ENCODE measurements around the gene CEP89. TPM values are rescaled to one million over a fixed set of nuclear protein-coding genes. Genes with fewer than 3 reads are reported as not detected.
"Not testable (repeated sequence)": the region's sequence is repeated elsewhere in the genome, so short reads cannot be mapped to it uniquely, and the experiment has no call there.

CEP89 gene
- total and polyA plus RNA-seq, 4 experiments from 2014 or later, result 4.9 to 20.6 (median 17.8) TPM

- H3K4me3 ChIP-seq (ENCODE audit: low read length in 2 of 2); H3K9me3 ChIP-seq (ENCODE audit: control insufficient read depth in 1 of 2, low read length in 2 of 2); H3K4me1 ChIP-seq (ENCODE audit: insufficient read depth, low read length); CTCF ChIA-PET (ENCODE audit: partially characterized antibody); H3K9me3 Mint-ChIP-seq; H3K36me3 Mint-ChIP-seq; H3K4me3 Mint-ChIP-seq; H3K27ac ChIP-seq (ENCODE audit: low read depth, low read length); H3K36me3 ChIP-seq (ENCODE audit: insufficient read depth, low read length); intact Hi-C loops (cut with micrococcal nuclease); H3K27me3 Mint-ChIP-seq; POLR2A ChIA-PET (ENCODE audit: partially characterized antibody); H3K27me3 ChIP-seq (ENCODE audit: insufficient read depth, low read length); DNase-seq: not testable (repeated sequence)
- Mint-ChIP-seq H3K4me1 (peaks cover 3 to 25% (median 13%) of the 10 kb centered on the region in 4 donors), H3K27ac (peak overlapping the region in 1 of 7 donors; percentile 16)
Measured at GRCh38 chr19:32832825-32833224, 138.9 kb downstream of the CEP89 start.

GRCh38 chr19:32832094-32832493 lies 139.7 kb downstream of the CEP89 start:
- H3K27ac ChIP-seq (ENCODE audit: low read depth, low read length); H3K4me1 ChIP-seq (ENCODE audit: insufficient read depth, low read length); H3K27me3 Mint-ChIP-seq; H3K4me3 ChIP-seq (ENCODE audit: low read length in 2 of 2); CTCF ChIA-PET (ENCODE audit: partially characterized antibody); POLR2A ChIA-PET (ENCODE audit: partially characterized antibody); H3K27me3 ChIP-seq (ENCODE audit: insufficient read depth, low read length); H3K4me3 Mint-ChIP-seq; H3K36me3 Mint-ChIP-seq; DNase-seq; H3K27ac Mint-ChIP-seq; H3K9me3 Mint-ChIP-seq; H3K36me3 ChIP-seq (ENCODE audit: insufficient read depth, low read length); H3K9me3 ChIP-seq (ENCODE audit: control insufficient read depth in 1 of 2, low read length in 2 of 2); intact Hi-C loops (cut with micrococcal nuclease): not testable (repeated sequence)
- peaks cover 0 to 21% (median 12%) of the 10 kb centered on the region in 4 donors for H3K4me1 Mint-ChIP-seq

GRCh38 chr19:32831611-32832010 lies 140.1 kb downstream of the CEP89 start:
- Mint-ChIP-seq H3K27ac (no peak overlapping the region), H3K4me1 (peaks cover 0 to 16% (median 8%) of the 10 kb centered on the region in 4 donors), H3K4me3 (no peak overlapping the region), H3K36me3 (no peaks in the 10 kb centered on the region), H3K27me3 (peaks cover 0 to 2% of the 10 kb centered on the region in 2 donors), H3K9me3 (no peaks in the 10 kb centered on the region)
- Histone ChIP-seq H3K27me3 (ENCODE audit: insufficient read depth, low read length) (no peaks in the 10 kb centered on the region), H3K4me1 (ENCODE audit: insufficient read depth, low read length) (peaks cover 4% of the 10 kb centered on the region), H3K9me3 (ENCODE audit: control insufficient read depth in 1 of 2, low read length in 2 of 2) (no peaks in the 10 kb centered on the region), H3K4me3 (ENCODE audit: low read length in 2 of 2) (no peak overlapping the region), H3K27ac (ENCODE audit: low read depth, low read length) (no peak overlapping the region), H3K36me3 (ENCODE audit: insufficient read depth, low read length) (no peaks in the 10 kb centered on the region)
- DNase-seq, result no peak
- POLR2A ChIA-PET (ENCODE audit: partially characterized antibody), result no interaction called here
- intact Hi-C loops (cut with micrococcal nuclease), result no loop called here
- CTCF ChIA-PET (ENCODE audit: partially characterized antibody), result no interaction called here

GRCh38 chr19:32830231-32831014 lies 141.3 kb downstream of the CEP89 start:
- H3K9me3 Mint-ChIP-seq, result no peaks in the 10 kb centered on the region
- no peak overlapping the region for H3K27ac ChIP-seq (ENCODE audit: low read depth, low read length)
- H3K27ac Mint-ChIP-seq, result no peak overlapping the region
- ChIA-PET POLR2A (ENCODE audit: partially characterized antibody) (no interaction called here), CTCF (ENCODE audit: partially characterized antibody) (no interaction called here)
- no peaks in the 10 kb centered on the region for H3K36me3 ChIP-seq (ENCODE audit: insufficient read depth, low read length)
- H3K9me3 ChIP-seq (ENCODE audit: control insufficient read depth in 1 of 2, low read length in 2 of 2), result no peaks in the 10 kb centered on the region
- peaks cover 0 to 15% (median 7%) of the 10 kb centered on the region in 4 donors for H3K4me1 Mint-ChIP-seq
- peaks cover 4% of the 10 kb centered on the region for H3K4me1 ChIP-seq (ENCODE audit: insufficient read depth, low read length)
- no peak overlapping the region for H3K4me3 ChIP-seq (ENCODE audit: low read length in 2 of 2)
- no peaks in the 10 kb centered on the region for H3K36me3 Mint-ChIP-seq
- intact Hi-C loops (cut with micrococcal nuclease), result no loop called here
- no peaks in the 10 kb centered on the region for H3K27me3 ChIP-seq (ENCODE audit: insufficient read depth, low read length)
- H3K27me3 Mint-ChIP-seq, result peaks cover 0 to 2% of the 10 kb centered on the region in 2 donors
- no peak overlapping the region for H3K4me3 Mint-ChIP-seq
- DNase-seq, result no peak

GRCh38 chr19:32829345-32829896 lies 142.3 kb downstream of the CEP89 start:
- Histone ChIP-seq H3K27me3 (ENCODE audit: insufficient read depth, low read length) (no peaks in the 10 kb centered on the region), H3K9me3 (ENCODE audit: control insufficient read depth in 1 of 2, low read length in 2 of 2) (no peaks in the 10 kb centered on the region), H3K36me3 (ENCODE audit: insufficient read depth, low read length) (no peaks in the 10 kb centered on the region), H3K4me3 (ENCODE audit: low read length in 2 of 2) (no peak overlapping the region), H3K4me1 (ENCODE audit: insufficient read depth, low read length) (peaks cover 4% of the 10 kb centered on the region), H3K27ac (ENCODE audit: low read depth, low read length) (no peak overlapping the region)
- peaks cover 0 to under 1% (median 0%) of the 10 kb centered on the region in 8 donors for H3K9me3 Mint-ChIP-seq
- H3K4me1 Mint-ChIP-seq, result peaks cover 0 to 15% (median 7%) of the 10 kb centered on the region in 4 donors
- peak overlapping the region in 7 of 8 donors; percentile 28 to 75 (median 69) for H3K4me3 Mint-ChIP-seq
- no peak for DNase-seq
- intact Hi-C loops (cut with micrococcal nuclease), result no loop called here
- POLR2A ChIA-PET (ENCODE audit: partially characterized antibody), result no interaction called here
- peak overlapping the region in 2 of 7 donors; percentile 29 to 64 for H3K27ac Mint-ChIP-seq
- peaks cover 0 to 2% of the 10 kb centered on the region in 2 donors for H3K27me3 Mint-ChIP-seq
- no peaks in the 10 kb centered on the region for H3K36me3 Mint-ChIP-seq
- CTCF ChIA-PET (ENCODE audit: partially characterized antibody), result interaction anchor here (0.8 to 1.1 kb wide), 2 partner anchors 101 to 147 kb away, joined by 3 read pairs; no protein-coding TSS in a partner anchor

- no peak overlapping the region for H3K4me3 ChIP-seq (ENCODE audit: low read length in 2 of 2)
- DNase-seq, result no peak
- intact Hi-C loops (cut with micrococcal nuclease), result no loop called here
- POLR2A ChIA-PET (ENCODE audit: partially characterized antibody), result no interaction called here
- H3K27me3 Mint-ChIP-seq, result peaks cover 0 to 2% of the 10 kb centered on the region in 2 donors
- CTCF ChIA-PET (ENCODE audit: partially characterized antibody), result interaction anchor here (0.8 to 1.1 kb wide), 2 partner anchors 100 to 148 kb away, joined by 3 read pairs; no protein-coding TSS in a partner anchor
- H3K9me3 Mint-ChIP-seq, result peaks cover 0 to 2% (median 0%) of the 10 kb centered on the region in 8 donors
- no peak overlapping the region for H3K27ac ChIP-seq (ENCODE audit: low read depth, low read length)
- H3K36me3 ChIP-seq (ENCODE audit: insufficient read depth, low read length), result no peaks in the 10 kb centered on the region
- H3K4me1 Mint-ChIP-seq, result peaks cover 0 to 15% (median 7%) of the 10 kb centered on the region in 4 donors
- no peaks in the 10 kb centered on the region for H3K36me3 Mint-ChIP-seq
- H3K9me3 ChIP-seq (ENCODE audit: control insufficient read depth in 1 of 2, low read length in 2 of 2), result no peaks in the 10 kb centered on the region
- peak overlapping the region in 7 of 8 donors; percentile 28 to 75 (median 69) for H3K4me3 Mint-ChIP-seq
- H3K27me3 ChIP-seq (ENCODE audit: insufficient read depth, low read length), result no peaks in the 10 kb centered on the region
- peaks cover 4% of the 10 kb centered on the region for H3K4me1 ChIP-seq (ENCODE audit: insufficient read depth, low read length)
- H3K27ac Mint-ChIP-seq, result peak overlapping the region in 3 of 7 donors; percentile 59 to 81 (median 74)
Measured at GRCh38 chr19:32828643-32829344, 143.0 kb downstream of the CEP89 start.

- Mint-ChIP-seq H3K36me3 (no peaks in the 10 kb centered on the region), H3K9me3 (peaks cover 0 to 2% (median 0%) of the 10 kb centered on the region in 8 donors), H3K4me1 (peaks cover 0 to 15% (median 7%) of the 10 kb centered on the region in 4 donors), H3K4me3 (peak overlapping the region in 1 of 8 donors; percentile 51), H3K27ac (peak overlapping the region in 1 of 7 donors; percentile 60), H3K27me3 (peaks cover 0 to 2% of the 10 kb centered on the region in 2 donors)
- H3K4me1 ChIP-seq (ENCODE audit: insufficient read depth, low read length), result peaks cover 4% of the 10 kb centered on the region
- no peak for DNase-seq
- ChIA-PET POLR2A (ENCODE audit: partially characterized antibody) (no interaction called here), CTCF (ENCODE audit: partially characterized antibody) (interaction anchor here (1.1 kb wide), 1 partner anchor 99 kb away, joined by 3 read pairs; no protein-coding TSS in a partner anchor)
- H3K9me3 ChIP-seq (ENCODE audit: control insufficient read depth in 1 of 2, low read length in 2 of 2), result no peaks in the 10 kb centered on the region
- intact Hi-C loops (cut with micrococcal nuclease), result no loop called here
- H3K36me3 ChIP-seq (ENCODE audit: insufficient read depth, low read length), result no peaks in the 10 kb centered on the region
- H3K4me3 ChIP-seq (ENCODE audit: low read length in 2 of 2), result no peak overlapping the region
- no peaks in the 10 kb centered on the region for H3K27me3 ChIP-seq (ENCODE audit: insufficient read depth, low read length)
- H3K27ac ChIP-seq (ENCODE audit: low read depth, low read length), result no peak overlapping the region
Measured at GRCh38 chr19:32828139-32828538, 143.6 kb downstream of the CEP89 start.

Data from CD4-positive, alpha-beta memory T cell (primary cell).